Measurements from ENCODE around the gene CDIPT. TPM values are rescaled to one million over a fixed set of nuclear protein-coding genes. Genes with fewer than 3 reads are reported as not detected.
A peak's percentile ranks its signal among the peaks of the same experiment; 100 is the strongest.

Gene CDIPT
- total and polyA plus RNA-seq, 2 of the 13 experiments (the other 11 are each of a cell fraction or from before 2014, with no cell fraction given): 54.9 to 97.5 TPM

DNA sequence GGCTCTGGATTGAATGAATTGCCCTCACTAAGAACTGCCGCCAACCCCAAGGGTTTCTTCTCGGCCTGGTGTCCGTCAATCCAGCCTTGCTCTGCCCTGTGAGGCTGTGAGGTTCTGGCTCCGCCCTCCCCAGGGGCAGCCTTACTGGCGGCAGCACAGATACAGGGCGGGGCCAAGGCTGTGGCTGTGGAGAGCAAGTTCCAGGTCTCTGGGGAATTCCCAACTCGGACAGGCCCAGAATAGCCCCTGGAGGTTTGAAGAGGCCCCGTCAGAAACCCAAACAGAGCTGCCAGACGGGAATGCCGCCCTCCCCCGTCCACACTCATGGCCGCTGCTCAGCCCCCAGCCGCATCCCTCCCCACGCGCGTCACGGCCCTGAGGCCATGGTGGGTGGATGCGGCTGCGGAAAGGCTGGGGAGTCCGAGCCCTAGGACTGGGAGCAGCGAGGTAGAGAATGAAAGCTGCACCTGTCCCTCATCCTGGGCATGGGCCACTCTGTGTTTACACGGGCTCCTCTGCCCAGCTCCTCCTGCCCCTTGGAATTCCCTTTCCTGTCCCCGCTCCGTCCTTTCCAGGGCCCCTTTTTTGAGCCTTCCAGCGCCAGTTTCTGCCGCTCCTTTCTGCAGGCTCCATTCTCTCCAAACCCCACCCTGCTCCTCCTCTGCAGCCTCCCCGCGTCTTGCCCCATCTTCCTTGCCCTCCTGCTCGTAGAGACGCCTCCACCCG, 51.7 kb downstream of the CDIPT start (continued):
- TF ChIP-seq, protein P1, sequence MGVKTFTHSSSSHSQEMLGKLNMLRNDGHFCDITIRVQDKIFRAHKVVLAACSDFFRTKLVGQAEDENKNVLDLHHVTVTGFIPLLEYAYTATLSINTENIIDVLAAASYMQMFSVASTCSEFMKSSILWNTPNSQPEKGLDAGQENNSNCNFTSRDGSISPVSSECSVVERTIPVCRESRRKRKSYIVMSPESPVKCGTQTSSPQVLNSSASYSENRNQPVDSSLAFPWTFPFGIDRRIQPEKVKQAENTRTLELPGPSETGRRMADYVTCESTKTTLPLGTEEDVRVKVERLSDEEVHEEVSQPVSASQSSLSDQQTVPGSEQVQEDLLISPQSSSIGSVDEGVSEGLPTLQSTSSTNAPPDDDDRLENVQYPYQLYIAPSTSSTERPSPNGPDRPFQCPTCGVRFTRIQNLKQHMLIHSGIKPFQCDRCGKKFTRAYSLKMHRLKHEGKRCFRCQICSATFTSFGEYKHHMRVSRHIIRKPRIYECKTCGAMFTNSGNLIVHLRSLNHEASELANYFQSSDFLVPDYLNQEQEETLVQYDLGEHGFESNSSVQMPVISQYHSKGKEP (CRISPR knock-in tag; IDR thresholded peaks at IDR 0.05): 0 out of 2 replicates have a peak, but pooled peaks have one; percentile 19
- no peak for TF ChIP-seq FLYWCH1 (CRISPR knock-in tag; IDR thresholded peaks at IDR 0.05)
- no peak for TF ChIP-seq MATR3 (CRISPR knock-in tag; IDR thresholded peaks at IDR 0.05)
- TF ChIP-seq ZC3H13 (CRISPR knock-in tag; IDR thresholded peaks at IDR 0.05): 0 out of 2 replicates have a peak, but pooled peaks have one; percentile 57
- 0 out of 2 replicates have a peak, but pooled peaks have one; percentile 63 for TF ChIP-seq KDM4B (CRISPR knock-in tag; IDR thresholded peaks at IDR 0.05)
- peak; percentile 37; the same call in 1 of the 2 replicates for TF ChIP-seq SPEN (CRISPR knock-in tag; IDR thresholded peaks at IDR 0.05; ENCODE audit: low read depth)
- TF ChIP-seq ZNF713 (CRISPR knock-in tag; IDR thresholded peaks at IDR 0.05): no peak
- TF ChIP-seq, protein P2, sequence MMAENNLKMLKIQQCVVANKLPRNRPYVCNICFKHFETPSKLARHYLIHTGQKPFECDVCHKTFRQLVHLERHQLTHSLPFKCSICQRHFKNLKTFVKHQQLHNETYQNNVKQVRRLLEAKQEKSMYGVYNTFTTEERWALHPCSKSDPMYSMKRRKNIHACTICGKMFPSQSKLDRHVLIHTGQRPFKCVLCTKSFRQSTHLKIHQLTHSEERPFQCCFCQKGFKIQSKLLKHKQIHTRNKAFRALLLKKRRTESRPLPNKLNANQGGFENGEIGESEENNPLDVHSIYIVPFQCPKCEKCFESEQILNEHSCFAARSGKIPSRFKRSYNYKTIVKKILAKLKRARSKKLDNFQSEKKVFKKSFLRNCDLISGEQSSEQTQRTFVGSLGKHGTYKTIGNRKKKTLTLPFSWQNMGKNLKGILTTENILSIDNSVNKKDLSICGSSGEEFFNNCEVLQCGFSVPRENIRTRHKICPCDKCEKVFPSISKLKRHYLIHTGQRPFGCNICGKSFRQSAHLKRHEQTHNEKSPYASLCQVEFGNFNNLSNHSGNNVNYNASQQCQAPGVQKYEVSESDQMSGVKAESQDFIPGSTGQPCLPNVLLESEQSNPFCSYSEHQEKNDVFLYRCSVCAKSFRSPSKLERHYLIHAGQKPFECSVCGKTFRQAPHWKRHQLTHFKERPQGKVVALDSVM (CRISPR knock-in tag; IDR thresholded peaks at IDR 0.05): peak; percentile 56
- peak; percentile 87 for TF ChIP-seq SALL2 (CRISPR knock-in tag; IDR thresholded peaks at IDR 0.05)
- 0 out of 2 replicates have a peak, but pooled peaks have one; percentile 52 for TF ChIP-seq BRD4 (CRISPR knock-in tag; IDR thresholded peaks at IDR 0.05)
- peak; percentile 62 for TF ChIP-seq HOXA3 (CRISPR knock-in tag; IDR thresholded peaks at IDR 0.05)
- TF ChIP-seq PCBP1 (IDR thresholded peaks at IDR 0.05; ENCODE audit: borderline replicate concordance, low read depth, low read length): peak; percentile 65; the same call in 1 of the 2 replicates
- 0 out of 2 replicates have a peak, but pooled peaks have one; percentile 13 for TF ChIP-seq LCORL (IDR thresholded peaks at IDR 0.05)
- TF ChIP-seq LCORL (CRISPR knock-in tag; IDR thresholded peaks at IDR 0.05): peak; percentile 92; the same call in 1 of the 2 replicates
- TF ChIP-seq KLF6 (CRISPR knock-in tag; IDR thresholded peaks at IDR 0.05): 0 out of 2 replicates have a peak, but pooled peaks have one; percentile 58
- TF ChIP-seq, protein P3, sequence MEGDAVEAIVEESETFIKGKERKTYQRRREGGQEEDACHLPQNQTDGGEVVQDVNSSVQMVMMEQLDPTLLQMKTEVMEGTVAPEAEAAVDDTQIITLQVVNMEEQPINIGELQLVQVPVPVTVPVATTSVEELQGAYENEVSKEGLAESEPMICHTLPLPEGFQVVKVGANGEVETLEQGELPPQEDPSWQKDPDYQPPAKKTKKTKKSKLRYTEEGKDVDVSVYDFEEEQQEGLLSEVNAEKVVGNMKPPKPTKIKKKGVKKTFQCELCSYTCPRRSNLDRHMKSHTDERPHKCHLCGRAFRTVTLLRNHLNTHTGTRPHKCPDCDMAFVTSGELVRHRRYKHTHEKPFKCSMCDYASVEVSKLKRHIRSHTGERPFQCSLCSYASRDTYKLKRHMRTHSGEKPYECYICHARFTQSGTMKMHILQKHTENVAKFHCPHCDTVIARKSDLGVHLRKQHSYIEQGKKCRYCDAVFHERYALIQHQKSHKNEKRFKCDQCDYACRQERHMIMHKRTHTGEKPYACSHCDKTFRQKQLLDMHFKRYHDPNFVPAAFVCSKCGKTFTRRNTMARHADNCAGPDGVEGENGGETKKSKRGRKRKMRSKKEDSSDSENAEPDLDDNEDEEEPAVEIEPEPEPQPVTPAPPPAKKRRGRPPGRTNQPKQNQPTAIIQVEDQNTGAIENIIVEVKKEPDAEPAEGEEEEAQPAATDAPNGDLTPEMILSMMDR (CRISPR knock-in tag; IDR thresholded peaks at IDR 0.05): peak; percentile 4; the same call in 1 of the 2 replicates
- TF ChIP-seq ZNF274 (CRISPR knock-in tag; IDR thresholded peaks at IDR 0.05): peak; percentile 89
- TF ChIP-seq, protein P4, sequence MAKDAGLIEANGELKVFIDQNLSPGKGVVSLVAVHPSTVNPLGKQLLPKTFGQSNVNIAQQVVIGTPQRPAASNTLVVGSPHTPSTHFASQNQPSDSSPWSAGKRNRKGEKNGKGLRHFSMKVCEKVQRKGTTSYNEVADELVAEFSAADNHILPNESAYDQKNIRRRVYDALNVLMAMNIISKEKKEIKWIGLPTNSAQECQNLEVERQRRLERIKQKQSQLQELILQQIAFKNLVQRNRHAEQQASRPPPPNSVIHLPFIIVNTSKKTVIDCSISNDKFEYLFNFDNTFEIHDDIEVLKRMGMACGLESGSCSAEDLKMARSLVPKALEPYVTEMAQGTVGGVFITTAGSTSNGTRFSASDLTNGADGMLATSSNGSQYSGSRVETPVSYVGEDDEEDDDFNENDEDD (CRISPR knock-in tag; IDR thresholded peaks at IDR 0.05; ENCODE audit: borderline replicate concordance): peak; percentile 24; the same call in 1 of the 2 replicates
- peak; percentile 56; the same call in 1 of the 2 replicates for TF ChIP-seq KDM3A (CRISPR knock-in tag; IDR thresholded peaks at IDR 0.05; ENCODE audit: low read depth)
- TF ChIP-seq TARDBP (CRISPR knock-in tag; IDR thresholded peaks at IDR 0.05): peak; percentile 87; the same call in 1 of the 2 replicates
- TF ChIP-seq HCFC1 (IDR thresholded peaks at IDR 0.05; ENCODE audit: low read depth, low read length): no peak
- TF ChIP-seq, protein P5, sequence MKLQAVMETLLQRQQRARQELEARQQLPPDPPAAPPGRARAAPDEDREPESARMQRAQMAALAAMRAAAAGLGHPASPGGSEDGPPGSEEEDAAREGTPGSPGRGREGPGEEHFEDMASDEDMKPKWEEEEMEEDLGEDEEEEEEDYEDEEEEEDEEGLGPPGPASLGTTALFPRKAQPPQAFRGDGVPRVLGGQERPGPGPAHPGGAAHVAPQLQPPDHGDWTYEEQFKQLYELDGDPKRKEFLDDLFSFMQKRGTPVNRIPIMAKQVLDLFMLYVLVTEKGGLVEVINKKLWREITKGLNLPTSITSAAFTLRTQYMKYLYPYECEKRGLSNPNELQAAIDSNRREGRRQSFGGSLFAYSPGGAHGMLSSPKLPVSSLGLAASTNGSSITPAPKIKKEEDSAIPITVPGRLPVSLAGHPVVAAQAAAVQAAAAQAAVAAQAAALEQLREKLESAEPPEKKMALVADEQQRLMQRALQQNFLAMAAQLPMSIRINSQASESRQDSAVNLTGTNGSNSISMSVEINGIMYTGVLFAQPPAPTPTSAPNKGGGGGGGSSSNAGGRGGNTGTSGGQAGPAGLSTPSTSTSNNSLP (IDR thresholded peaks at IDR 0.05; ENCODE audit: low read depth, low read length): no peak
